Lower leg skin (tissue), 3 donors: ENCODE measurements around the gene TCP10L.

Experiments used
- POLR2A ChIP-seq, 2 donors: fragments of 450-650 bp; IDR thresholded peaks; one replicate each; pipeline ENCODE4 v1.6.1; 2016 to 2017; ENCODE audit warnings: antibody characterized with exemption in 2 of 2, mild to moderate bottlenecking in 1 of 2, moderate library complexity in 1 of 2
- TF ChIP-seq, protein P1 (sequence below), 3 donors: fragments of 450-650 bp; IDR thresholded peaks; one replicate each; pipeline ENCODE4 v1.5.1; 2016; ENCODE audit warnings: antibody characterized with exemption in 3 of 3, mild to moderate bottlenecking in 3 of 3, moderate library complexity in 2 of 3

- TF ChIP-seq, protein P1, sequence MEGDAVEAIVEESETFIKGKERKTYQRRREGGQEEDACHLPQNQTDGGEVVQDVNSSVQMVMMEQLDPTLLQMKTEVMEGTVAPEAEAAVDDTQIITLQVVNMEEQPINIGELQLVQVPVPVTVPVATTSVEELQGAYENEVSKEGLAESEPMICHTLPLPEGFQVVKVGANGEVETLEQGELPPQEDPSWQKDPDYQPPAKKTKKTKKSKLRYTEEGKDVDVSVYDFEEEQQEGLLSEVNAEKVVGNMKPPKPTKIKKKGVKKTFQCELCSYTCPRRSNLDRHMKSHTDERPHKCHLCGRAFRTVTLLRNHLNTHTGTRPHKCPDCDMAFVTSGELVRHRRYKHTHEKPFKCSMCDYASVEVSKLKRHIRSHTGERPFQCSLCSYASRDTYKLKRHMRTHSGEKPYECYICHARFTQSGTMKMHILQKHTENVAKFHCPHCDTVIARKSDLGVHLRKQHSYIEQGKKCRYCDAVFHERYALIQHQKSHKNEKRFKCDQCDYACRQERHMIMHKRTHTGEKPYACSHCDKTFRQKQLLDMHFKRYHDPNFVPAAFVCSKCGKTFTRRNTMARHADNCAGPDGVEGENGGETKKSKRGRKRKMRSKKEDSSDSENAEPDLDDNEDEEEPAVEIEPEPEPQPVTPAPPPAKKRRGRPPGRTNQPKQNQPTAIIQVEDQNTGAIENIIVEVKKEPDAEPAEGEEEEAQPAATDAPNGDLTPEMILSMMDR (IDR thresholded peaks at IDR 0.05), result no peak
- no peak for TF ChIP-seq POLR2A (IDR thresholded peaks at IDR 0.05)
Measured at GRCh38 chr21:32545948-32546441, 39.3 kb downstream of the TCP10L start.
